ENCODE data around the gene SCYGR2. TPM values are rescaled to one million over a fixed set of nuclear protein-coding genes. Genes with fewer than 3 reads are reported as not detected.

Gene SCYGR2
- total RNA-seq, 1 donor from 2014 or later: not detected

DNA sequence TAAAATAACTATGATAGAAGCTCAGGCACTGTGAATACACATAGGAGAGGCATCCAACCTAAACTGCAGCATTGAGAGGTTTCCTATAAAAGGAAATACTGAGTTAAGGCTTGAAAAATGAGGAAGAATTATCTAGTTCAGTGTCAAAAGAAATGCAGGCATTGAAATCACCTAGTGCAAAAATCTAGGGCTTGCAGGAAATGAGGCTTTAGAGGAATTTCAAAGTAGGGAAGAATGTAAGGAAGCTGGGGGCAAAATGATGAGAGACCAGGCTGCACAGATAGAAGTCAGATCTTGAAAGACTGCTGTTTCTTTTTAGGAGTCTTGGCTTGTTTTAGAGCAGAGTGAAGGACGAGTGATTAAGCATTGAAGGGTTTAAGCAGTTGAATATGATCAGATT, 28.1 kb upstream of the SCYGR2 start:
- no peaks in the 10 kb centered on the region for H3K27me3 Mint-ChIP-seq (ENCODE audit: low read depth)

DNA sequence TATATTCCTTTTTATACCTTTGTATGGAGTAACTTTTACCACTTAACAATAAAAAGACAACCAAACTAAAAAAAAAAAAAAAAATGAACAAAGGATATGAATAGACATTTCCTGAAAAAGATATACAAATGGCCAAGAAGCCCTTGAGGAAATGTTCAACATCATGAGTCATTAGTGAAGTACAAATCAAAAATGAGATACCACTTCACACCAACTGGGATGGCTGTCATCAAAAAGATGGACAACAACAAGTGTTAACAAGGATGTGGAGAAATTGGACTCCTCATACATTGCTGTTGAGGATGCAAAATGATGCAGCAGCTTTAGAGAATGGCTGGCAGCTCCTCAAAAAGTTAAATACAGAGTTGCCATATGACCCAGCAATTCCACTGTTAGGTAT, 22.6 kb upstream of the SCYGR2 start:
- Mint-ChIP-seq H3K4me1 (no peaks in the 10 kb centered on the region), H3K27ac (no peak overlapping the region), H3K9me3 (peaks cover 3% of the 10 kb centered on the region), H3K4me3 (no peak overlapping the region), H3K27me3 (ENCODE audit: low read depth) (no peaks in the 10 kb centered on the region), H3K36me3 (no peaks in the 10 kb centered on the region)
- no peak for DNase-seq (ENCODE audit: low spot score in 2 of 2, unreplicated experiment in 2 of 2)
- TF ChIP-seq, protein P1, sequence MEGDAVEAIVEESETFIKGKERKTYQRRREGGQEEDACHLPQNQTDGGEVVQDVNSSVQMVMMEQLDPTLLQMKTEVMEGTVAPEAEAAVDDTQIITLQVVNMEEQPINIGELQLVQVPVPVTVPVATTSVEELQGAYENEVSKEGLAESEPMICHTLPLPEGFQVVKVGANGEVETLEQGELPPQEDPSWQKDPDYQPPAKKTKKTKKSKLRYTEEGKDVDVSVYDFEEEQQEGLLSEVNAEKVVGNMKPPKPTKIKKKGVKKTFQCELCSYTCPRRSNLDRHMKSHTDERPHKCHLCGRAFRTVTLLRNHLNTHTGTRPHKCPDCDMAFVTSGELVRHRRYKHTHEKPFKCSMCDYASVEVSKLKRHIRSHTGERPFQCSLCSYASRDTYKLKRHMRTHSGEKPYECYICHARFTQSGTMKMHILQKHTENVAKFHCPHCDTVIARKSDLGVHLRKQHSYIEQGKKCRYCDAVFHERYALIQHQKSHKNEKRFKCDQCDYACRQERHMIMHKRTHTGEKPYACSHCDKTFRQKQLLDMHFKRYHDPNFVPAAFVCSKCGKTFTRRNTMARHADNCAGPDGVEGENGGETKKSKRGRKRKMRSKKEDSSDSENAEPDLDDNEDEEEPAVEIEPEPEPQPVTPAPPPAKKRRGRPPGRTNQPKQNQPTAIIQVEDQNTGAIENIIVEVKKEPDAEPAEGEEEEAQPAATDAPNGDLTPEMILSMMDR (IDR thresholded peaks at IDR 0.05; ENCODE audit: unreplicated experiment): no peak

More for the DNA sequence above, 28.1 kb upstream of the SCYGR2 start:
- H3K4me3 Mint-ChIP-seq: no peak overlapping the region
- H3K27ac Mint-ChIP-seq: no peak overlapping the region
- peaks cover 3% of the 10 kb centered on the region for H3K9me3 Mint-ChIP-seq
- TF ChIP-seq, protein P1 (IDR thresholded peaks at IDR 0.05; ENCODE audit: unreplicated experiment): no peak
- no peaks in the 10 kb centered on the region for H3K36me3 Mint-ChIP-seq
- no peak for DNase-seq (ENCODE audit: low spot score in 2 of 2, unreplicated experiment in 2 of 2)
- H3K4me1 Mint-ChIP-seq: peaks cover 7% of the 10 kb centered on the region

DNA sequence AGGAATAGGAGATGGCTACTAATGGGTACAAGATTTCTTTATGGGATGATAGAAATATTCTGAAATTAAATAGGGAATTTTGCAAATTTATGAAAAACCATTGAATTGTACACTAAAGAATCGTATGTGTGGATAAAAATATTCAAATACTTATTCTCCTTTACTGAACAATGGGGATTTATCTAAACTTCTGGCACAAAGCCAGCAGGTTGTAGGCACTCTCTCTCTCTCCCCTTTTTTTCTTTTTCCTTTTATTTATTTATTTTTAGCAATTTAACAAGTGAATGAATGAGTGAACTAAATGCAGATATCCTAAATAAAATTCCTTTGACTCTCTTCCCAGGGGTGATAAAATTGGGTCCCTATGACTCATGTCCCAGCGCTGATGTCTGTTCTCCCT, 21.9 kb upstream of the SCYGR2 start:
- Mint-ChIP-seq H3K36me3 (no peaks in the 10 kb centered on the region), H3K27ac (no peak overlapping the region), H3K27me3 (ENCODE audit: low read depth) (no peaks in the 10 kb centered on the region)

DNA sequence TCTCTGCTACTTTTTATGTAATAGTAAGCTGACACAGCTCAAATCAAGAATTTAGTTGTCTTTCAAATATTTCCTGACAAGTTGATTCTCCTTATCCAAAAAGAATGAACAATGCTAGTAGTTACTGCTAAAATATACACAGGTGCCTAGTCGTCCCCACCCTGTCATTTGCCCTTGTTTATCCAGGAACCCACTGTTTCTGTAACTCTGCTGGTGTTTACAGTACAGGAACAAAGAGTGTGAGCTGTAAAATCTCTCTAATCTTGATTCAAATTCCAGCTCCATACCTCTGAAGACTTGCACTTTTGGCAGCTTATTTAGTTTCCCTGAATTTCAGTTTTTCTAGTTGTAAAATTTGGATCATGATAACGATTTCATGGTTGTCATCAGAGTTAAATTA, 21.1 kb upstream of the SCYGR2 start:
- no peak for DNase-seq (ENCODE audit: low spot score in 2 of 2, unreplicated experiment in 2 of 2)
- H3K9me3 Mint-ChIP-seq: peaks cover 7% of the 10 kb centered on the region
- no peaks in the 10 kb centered on the region for H3K27me3 Mint-ChIP-seq (ENCODE audit: low read depth)
- no peaks in the 10 kb centered on the region for H3K4me1 Mint-ChIP-seq
- TF ChIP-seq, protein P1 (IDR thresholded peaks at IDR 0.05; ENCODE audit: unreplicated experiment): no peak
- no peak overlapping the region for H3K4me3 Mint-ChIP-seq
- peaks cover under 1% of the 10 kb centered on the region for H3K36me3 Mint-ChIP-seq
- no peak overlapping the region for H3K27ac Mint-ChIP-seq

More for the DNA sequence above, 21.9 kb upstream of the SCYGR2 start:
- no peaks in the 10 kb centered on the region for H3K9me3 Mint-ChIP-seq
- H3K4me1 Mint-ChIP-seq: no peaks in the 10 kb centered on the region
- TF ChIP-seq, protein P1 (IDR thresholded peaks at IDR 0.05; ENCODE audit: unreplicated experiment): no peak
- no peak overlapping the region for H3K4me3 Mint-ChIP-seq
- DNase-seq (ENCODE audit: low spot score in 2 of 2, unreplicated experiment in 2 of 2): no peak

DNA sequence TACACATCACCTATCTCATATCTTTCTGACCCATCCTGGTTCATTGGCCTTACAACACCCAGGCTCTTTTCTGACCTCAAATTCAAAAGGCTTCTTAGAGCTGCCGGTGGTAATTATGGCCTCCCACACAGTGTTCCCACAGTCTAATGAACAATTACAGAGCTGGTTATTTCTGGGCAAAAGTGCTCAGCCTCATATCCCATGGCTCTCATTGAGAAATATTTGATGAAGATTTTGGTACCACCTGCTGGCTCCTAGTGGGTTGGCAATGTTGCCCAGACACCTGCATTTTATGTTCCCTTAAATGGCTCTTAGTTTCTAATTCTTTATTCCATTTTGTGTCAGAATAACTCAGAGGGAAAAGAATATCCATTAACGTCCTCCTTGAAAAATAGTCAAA, 20.1 kb upstream of the SCYGR2 start:
- H3K27ac Mint-ChIP-seq: no peak overlapping the region
- TF ChIP-seq, protein P1 (IDR thresholded peaks at IDR 0.05; ENCODE audit: unreplicated experiment): no peak
- DNase-seq (ENCODE audit: low spot score in 2 of 2, unreplicated experiment in 2 of 2): no peak
- peaks cover 3% of the 10 kb centered on the region for H3K36me3 Mint-ChIP-seq
- H3K4me1 Mint-ChIP-seq: no peaks in the 10 kb centered on the region
- H3K9me3 Mint-ChIP-seq: peaks cover 11% of the 10 kb centered on the region
- no peaks in the 10 kb centered on the region for H3K27me3 Mint-ChIP-seq (ENCODE audit: low read depth)
- no peak overlapping the region for H3K4me3 Mint-ChIP-seq

DNA sequence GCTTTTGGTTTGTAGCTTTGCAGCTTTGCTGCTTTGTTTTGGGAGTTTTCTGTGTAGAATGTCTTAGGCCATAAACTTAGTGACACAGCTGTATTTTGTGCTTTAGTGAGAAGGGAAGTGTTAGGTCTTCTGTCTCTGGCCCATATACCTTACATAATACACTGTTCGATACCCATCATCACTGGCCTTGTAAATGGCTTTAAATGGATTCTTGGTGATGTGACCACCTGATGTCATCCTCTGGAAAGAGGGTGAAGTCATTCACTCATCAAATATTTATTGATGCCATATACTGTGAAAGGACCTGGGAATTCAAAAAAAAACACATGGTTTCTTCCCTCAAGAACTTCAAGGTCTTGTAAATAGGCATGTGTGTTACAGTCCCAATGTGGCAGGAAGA, 18.9 kb upstream of the SCYGR2 start:
- H3K36me3 Mint-ChIP-seq: peaks cover 3% of the 10 kb centered on the region
- H3K4me1 Mint-ChIP-seq: no peaks in the 10 kb centered on the region
- H3K27ac Mint-ChIP-seq: no peak overlapping the region
- no peak overlapping the region for H3K4me3 Mint-ChIP-seq
- H3K9me3 Mint-ChIP-seq: peaks cover 11% of the 10 kb centered on the region
- no peak for DNase-seq (ENCODE audit: low spot score in 2 of 2, unreplicated experiment in 2 of 2)
- TF ChIP-seq, protein P1 (IDR thresholded peaks at IDR 0.05; ENCODE audit: unreplicated experiment): no peak
- H3K27me3 Mint-ChIP-seq (ENCODE audit: low read depth): no peaks in the 10 kb centered on the region

Measured in mesothelial cell of epicardium (in vitro differentiated cells).